ENCODE measurements around the gene SLC26A11.

SLC26A11 gene

GRCh38 chr17:80220054-80220735 is at the start of gene SLC26A11, which contains the start of gene SGSH:
SLC26A11 (plus strand) TSS chr17:80220427; CDS start chr17:80221561, 1,134 bp downstream.
SGSH (minus strand) TSS chr17:80220333; CDS start chr17:80220313, 20 bp downstream.
- peak; percentile 37 for DNase-seq

- DNase-seq: no peak
Measured at GRCh38 chr17:80171681-80172080, 48.5 kb upstream of the SLC26A11 start.

GRCh38 chr17:80173126-80173525 is 47.1 kb upstream of the SLC26A11 start:
- DNase-seq: no peak

- no peak for DNase-seq
Measured at GRCh38 chr17:80173916-80174315, 46.3 kb upstream of the SLC26A11 start.

- no peak for DNase-seq
Measured at GRCh38 chr17:80176757-80177156, 43.5 kb upstream of the SLC26A11 start.

GRCh38 chr17:80177986-80178595 is 42.1 kb upstream of the SLC26A11 start:
- no peak for DNase-seq

- DNase-seq: no peak
Measured at GRCh38 chr17:80180192-80180591, 40.0 kb upstream of the SLC26A11 start.

GRCh38 chr17:80181431-80181830 is 38.8 kb upstream of the SLC26A11 start:
- no peak for DNase-seq

- DNase-seq: no peak
Measured at GRCh38 chr17:80182118-80182844, 37.9 kb upstream of the SLC26A11 start.

- no peak for DNase-seq
Measured at GRCh38 chr17:80182845-80183223, 37.4 kb upstream of the SLC26A11 start.

GRCh38 chr17:80183581-80184422 is 36.4 kb upstream of the SLC26A11 start:
- no peak for DNase-seq

- DNase-seq: no peak
Measured at GRCh38 chr17:80184423-80184714, 35.9 kb upstream of the SLC26A11 start.

- DNase-seq: no peak
Measured at GRCh38 chr17:80185968-80186367, 34.3 kb upstream of the SLC26A11 start.

GRCh38 chr17:80187090-80187489 is 33.1 kb upstream of the SLC26A11 start:
- no peak for DNase-seq

- DNase-seq: no peak
Measured at GRCh38 chr17:80187515-80187941, 32.7 kb upstream of the SLC26A11 start.

- no peak for DNase-seq
Measured at GRCh38 chr17:80189611-80190010, 30.6 kb upstream of the SLC26A11 start.

- DNase-seq: no peak
Measured at GRCh38 chr17:80190716-80191115, 29.5 kb upstream of the SLC26A11 start.

- DNase-seq: no peak
Measured at GRCh38 chr17:80191192-80191591, 29.0 kb upstream of the SLC26A11 start.

GRCh38 chr17:80191865-80192661 is 28.2 kb upstream of the SLC26A11 start:
- no peak for DNase-seq

GRCh38 chr17:80195141-80195540 is 25.1 kb upstream of the SLC26A11 start:
- DNase-seq: no peak

GRCh38 chr17:80195671-80196529 is 24.3 kb upstream of the SLC26A11 start:
- DNase-seq: no peak

Measured in NCI-H2029 (cell line).